Measurements from ENCODE around the gene OR2T6.
"Not testable (repeated sequence)": the region's sequence is repeated elsewhere in the genome, so short reads cannot be mapped to it uniquely, and the experiment has no call there.

OR2T6 gene

DNA sequence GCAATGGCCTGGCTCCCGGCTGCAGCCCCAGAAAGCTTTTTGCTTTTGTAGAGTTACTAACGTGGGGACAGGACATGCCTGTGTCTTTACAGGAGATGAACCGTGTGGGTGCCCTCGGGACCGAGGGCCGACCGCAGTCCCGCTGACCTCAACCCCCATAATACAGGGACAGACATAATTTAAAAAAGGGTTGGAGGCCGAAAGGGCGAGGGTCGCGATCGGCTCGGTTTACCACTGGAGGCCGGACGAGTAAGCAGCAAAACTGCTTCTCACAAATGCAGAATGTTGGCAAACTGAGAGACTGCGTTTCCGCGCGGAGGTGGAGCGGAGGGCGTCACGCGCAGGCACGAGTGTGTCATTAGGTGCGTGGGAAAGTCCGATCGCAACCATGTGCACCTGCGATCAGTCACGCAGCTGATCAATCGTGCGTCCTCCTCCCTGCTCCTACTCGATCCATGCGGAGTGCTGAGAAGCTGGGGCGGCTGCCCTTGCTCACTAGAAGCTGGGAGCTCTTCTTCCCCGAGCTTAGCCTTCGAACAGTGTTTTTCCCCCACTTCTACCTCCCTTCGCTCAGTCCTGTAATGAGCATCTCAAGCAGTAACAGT lies 58.4 kb downstream of the OR2T6 start:
- not testable (repeated sequence) for DNase-seq (ENCODE audit: low read depth)

DNA sequence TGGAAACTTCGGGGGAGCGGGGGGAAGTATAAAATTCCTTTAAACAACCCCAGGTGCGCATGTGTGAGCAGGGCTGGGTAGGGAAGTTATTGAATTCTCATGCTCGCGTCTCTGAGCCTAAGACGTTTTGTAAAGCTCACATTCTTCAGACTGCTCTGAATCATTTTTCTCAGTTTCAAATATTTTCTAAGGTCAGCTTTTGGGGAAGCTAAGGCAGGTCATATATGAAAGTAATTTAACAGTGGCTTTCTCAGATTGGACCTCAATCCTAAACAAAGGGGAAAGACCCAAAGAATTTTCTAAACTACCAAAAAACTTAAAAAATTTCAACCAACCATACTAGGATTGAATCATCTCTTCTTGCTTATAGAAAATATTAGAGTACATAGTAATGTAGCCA lies 59.4 kb downstream of the OR2T6 start:
- not testable (repeated sequence) for DNase-seq (ENCODE audit: low read depth)

DNA sequence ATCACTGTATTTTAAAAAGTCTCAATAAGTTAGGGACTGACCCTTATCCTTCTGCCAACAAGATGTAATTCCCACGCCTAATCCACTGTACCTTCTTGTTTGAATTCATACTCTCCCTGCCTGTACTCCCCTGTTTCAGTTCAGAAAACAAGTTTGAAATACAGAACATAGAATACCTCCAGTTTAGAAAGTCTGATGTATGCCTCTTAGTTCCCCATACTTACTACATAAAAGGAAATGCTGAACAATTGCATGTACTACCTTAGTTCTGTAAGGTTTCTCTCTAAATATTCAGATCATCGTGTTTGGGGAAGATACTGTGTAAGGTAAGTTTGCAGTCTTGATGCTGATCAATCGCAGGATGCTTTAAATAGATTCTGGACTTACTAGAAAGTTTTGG lies 60.8 kb downstream of the OR2T6 start:
- DNase-seq (ENCODE audit: low read depth) = not testable (repeated sequence)

DNA sequence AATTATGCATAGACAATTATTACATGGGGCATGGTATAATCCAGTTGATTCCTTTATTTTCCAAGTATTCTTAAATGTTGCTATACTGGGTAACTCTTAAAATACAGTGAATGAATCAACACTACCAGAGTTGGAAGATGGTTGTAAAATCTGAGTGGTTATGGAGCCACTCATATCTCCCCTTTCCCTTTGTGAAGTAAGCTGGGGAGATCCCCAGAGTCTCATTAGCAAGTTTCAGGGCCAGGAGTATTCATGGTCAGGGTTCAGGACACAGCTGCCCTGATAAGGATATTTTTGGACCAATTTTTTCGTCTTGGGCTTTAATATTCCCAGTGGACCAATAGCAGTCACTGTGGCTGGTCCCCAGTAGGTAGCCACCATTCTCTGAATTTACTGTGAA lies 63.1 kb downstream of the OR2T6 start:
- DNase-seq (ENCODE audit: low read depth) = not testable (repeated sequence)

DNA sequence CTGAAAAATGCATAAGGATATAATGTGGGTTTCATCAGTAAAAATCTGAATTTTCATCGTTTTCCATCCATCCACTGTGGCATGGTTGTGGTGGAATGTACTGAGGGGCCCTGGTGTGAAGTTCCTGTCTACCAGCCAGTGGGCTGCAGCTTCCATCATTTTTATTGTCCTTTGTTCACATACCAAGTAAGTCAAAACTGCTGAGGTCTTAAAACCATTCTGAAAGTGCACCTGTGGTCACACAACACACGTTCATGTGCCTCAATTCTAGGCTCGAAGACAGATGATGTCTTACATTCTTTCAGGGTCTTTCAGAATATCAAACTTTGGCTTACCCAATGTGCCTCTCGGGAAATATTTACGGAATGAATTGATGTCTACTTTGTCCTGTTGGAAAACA lies 63.7 kb downstream of the OR2T6 start:
- not testable (repeated sequence) for DNase-seq (ENCODE audit: low read depth)
